OCI-LY7 (cell line): ENCODE measurements around the gene PHF21B. TPM values are rescaled to one million over a fixed set of nuclear protein-coding genes. Genes with fewer than 3 reads are reported as not detected.

Experiments used
- BruUV-seq: library from RNA; stranded (reverse); fragments of 400-500 nt; replicated peaks from 2 replicates; lab custom pipeline; 2021; lab: Mats Ljungman, UMichigan
- CTCF ChIA-PET: fragments of 300-600 bp; sonication (Branson Sonifier 250); formaldehyde crosslinking; loops from one replicate; lab custom pipeline; 2022; ENCODE audit warnings: antibody characterized with exemption; ENCODE audit not compliant: unreplicated experiment; lab: Charles Lee
- POLR2A ChIA-PET: fragments of 300-600 bp; sonication (Branson Sonifier 250); formaldehyde crosslinking; loops from one replicate; lab custom pipeline; 2022; ENCODE audit warnings: antibody characterized with exemption; lab: Charles Lee
- DNase-seq: peaks from one replicate; pipeline ENCODE4 v3.0.0-alpha.2; 2015; ENCODE audit warnings: low spot score
- H2AFZ ChIP-seq: fragments of 200-600 bp; sonication (generic), shearing (Covaris generic); 2 replicates; pipeline ENCODE4 v1.6.1; 2014; ENCODE audit warnings: mild to moderate bottlenecking, antibody characterized with exemption, low read length, moderate library complexity
- H3K27ac ChIP-seq: fragments of 200-600 bp; sonication (generic); 2 replicates; pipeline ENCODE4 v1.5.1; 2014; ENCODE audit warnings: mixed run types, low read depth, mild to moderate bottlenecking, moderate library complexity, low read length, inconsistent platforms; ENCODE audit not compliant: poor library complexity, severe bottlenecking
- H3K36me3 ChIP-seq: fragments of 200-600 bp; sonication (generic); 2 replicates; pipeline ENCODE4 v1.6.1; 2014; ENCODE audit warnings: mild to moderate bottlenecking, antibody characterized with exemption, low read length, moderate library complexity, mixed read lengths; ENCODE audit not compliant: insufficient read depth
- H3K4me1 ChIP-seq: fragments of 200-600 bp; sonication (generic); 2 replicates; pipeline ENCODE4 v1.5.1; 2014; ENCODE audit warnings: mild to moderate bottlenecking, low read length; ENCODE audit not compliant: insufficient read depth, poor library complexity, severe bottlenecking
- H3K4me2 ChIP-seq: fragments of 200-600 bp; sonication (generic); 2 replicates; pipeline ENCODE4 v1.6.1; 2014; ENCODE audit warnings: mild to moderate bottlenecking, low read length
- H3K4me3 ChIP-seq: fragments of 200-600 bp; sonication (generic); 2 replicates; pipeline ENCODE4 v1.5.1; 2014; ENCODE audit warnings: mild to moderate bottlenecking, low read depth, low read length; ENCODE audit not compliant: poor library complexity, severe bottlenecking
- H3K79me2 ChIP-seq: fragments of 200-600 bp; sonication (generic); 2 replicates; pipeline ENCODE4 v1.6.1; 2016; ENCODE audit warnings: low read depth, mild to moderate bottlenecking, low read length, moderate library complexity, mixed read lengths; ENCODE audit not compliant: insufficient read depth
- H3K9me2 ChIP-seq: fragments of 200-600 bp; sonication (generic); 2 replicates; pipeline ENCODE4 v1.6.1; 2016; ENCODE audit warnings: mild to moderate bottlenecking, low read length, mixed read lengths; ENCODE audit not compliant: insufficient read depth
- H3K9me3 ChIP-seq: fragments of 200-600 bp; sonication (generic); 2 replicates; pipeline ENCODE4 v1.6.1; 2014; ENCODE audit warnings: mild to moderate bottlenecking, mixed run types, low read length, mixed read lengths
- H4K20me1 ChIP-seq: fragments of 200-600 bp; sonication (generic); 2 replicates; pipeline ENCODE4 v1.6.1; 2014; ENCODE audit warnings: mild to moderate bottlenecking, antibody characterized with exemption, low read length, moderate library complexity, mixed read lengths; ENCODE audit not compliant: insufficient read depth
- CTCF ChIP-seq: fragments of 200-600 bp; sonication (generic); conservative IDR thresholded peaks from 2 replicates; pipeline ENCODE4 v1.5.1; 2014; ENCODE audit warnings: mild to moderate bottlenecking, antibody characterized with exemption, low read length, moderate library complexity, mixed read lengths
- EZH2phosphoT487 ChIP-seq: fragments of 200-600 bp; sonication (generic); IDR thresholded peaks from 2 replicates; pipeline ENCODE4 v1.6.1; 2018; ENCODE audit warnings: low read depth, borderline replicate concordance, mild to moderate bottlenecking, mixed run types, antibody characterized with exemption, low read length, moderate library complexity, mixed read lengths
- intact Hi-C: fragments of 100-400 bp; cut with micrococcal nuclease; formaldehyde crosslinking; loops from one replicate; pipeline ENCODE4 v1.10.0; 2022; ENCODE audit not compliant: unreplicated experiment
- total RNA-seq, 2 experiments: library from RNA; depleted of rRNA in 1 of 2; stranded (reverse); fragments of >200 nt in 1 of 2; shearing (Covaris generic) in 1 of 2; gene quantifications; 2 replicates each; pipeline ENCODE4 v1.2.3, GENCODE V29; 2014 to 2022

PHF21B gene
- total RNA-seq, 2 experiments from 2014 or later: 9.4 to 12.4 TPM

GRCh38 chr22:45031629-45032403, 22.0 kb upstream of the PHF21B start:
- H3K9me2 ChIP-seq: no peaks in the 10 kb centered on the region
- no peak overlapping the region for H2AFZ ChIP-seq
- no peaks in the 10 kb centered on the region for H3K36me3 ChIP-seq
- H3K9me3 ChIP-seq: no peaks in the 10 kb centered on the region
- intact Hi-C loops: no loop called here
- H3K4me3 ChIP-seq: no peak overlapping the region
- H3K27ac ChIP-seq: no peak overlapping the region
- no TSS peak for BruUV-seq
- CTCF ChIA-PET: no interaction called here
- POLR2A ChIA-PET: no interaction called here
- no peak for DNase-seq
- H4K20me1 ChIP-seq: no peaks in the 10 kb centered on the region
- no peaks in the 10 kb centered on the region for H3K79me2 ChIP-seq
- no peak for TF ChIP-seq EZH2phosphoT487
- TF ChIP-seq CTCF: no peak
- no peak overlapping the region for H3K4me2 ChIP-seq
- no peaks in the 10 kb centered on the region for H3K4me1 ChIP-seq

GRCh38 chr22:45029501-45029900, 19.7 kb upstream of the PHF21B start:
- no peak for DNase-seq
- Histone ChIP-seq H3K9me2 (no peaks in the 10 kb centered on the region), H3K4me3 (no peak overlapping the region), H3K36me3 (no peaks in the 10 kb centered on the region), H3K4me1 (no peaks in the 10 kb centered on the region), H3K79me2 (no peaks in the 10 kb centered on the region), H3K9me3 (no peaks in the 10 kb centered on the region), H4K20me1 (no peaks in the 10 kb centered on the region), H2AFZ (no peak overlapping the region), H3K4me2 (no peak overlapping the region), H3K27ac (no peak overlapping the region)
- BruUV-seq: no TSS peak
- intact Hi-C loops: no loop called here
- POLR2A ChIA-PET: no interaction called here
- TF ChIP-seq CTCF (no peak), EZH2phosphoT487 (no peak)
- CTCF ChIA-PET: no interaction called here

GRCh38 chr22:45026511-45026910, 16.7 kb upstream of the PHF21B start:
- no peaks in the 10 kb centered on the region for H3K9me2 ChIP-seq
- no peak overlapping the region for H3K27ac ChIP-seq
- H3K36me3 ChIP-seq: no peaks in the 10 kb centered on the region
- H3K9me3 ChIP-seq: no peaks in the 10 kb centered on the region
- ChIA-PET POLR2A (no interaction called here), CTCF (no interaction called here)
- no peak overlapping the region for H2AFZ ChIP-seq
- H4K20me1 ChIP-seq: no peaks in the 10 kb centered on the region
- no peaks in the 10 kb centered on the region for H3K4me1 ChIP-seq
- DNase-seq: no peak
- TF ChIP-seq EZH2phosphoT487 (no peak), CTCF (no peak)
- no peaks in the 10 kb centered on the region for H3K79me2 ChIP-seq
- intact Hi-C loops: no loop called here
- H3K4me3 ChIP-seq: no peak overlapping the region
- no peak overlapping the region for H3K4me2 ChIP-seq
- BruUV-seq: no TSS peak
